Fibroblast of pulmonary artery (primary cell): Measurements from ENCODE around the gene GPR17.

Experiments
- DNase-seq: peaks from one replicate; pipeline ENCODE4 v3.0.0-alpha.2; 2010; ENCODE audit warnings: low read depth
- H3K4me3 ChIP-seq: replicated peaks from 2 replicates; pipeline ENCODE4 v1.5.1; 2011; ENCODE audit warnings: low read depth, mild to moderate bottlenecking, control low read depth, low read length, moderate library complexity
- TF ChIP-seq, protein P1 (sequence below): IDR thresholded peaks from 2 replicates; pipeline ENCODE4 v1.5.1; 2011; ENCODE audit warnings: mild to moderate bottlenecking, control low read depth, low read length, inconsistent platforms; ENCODE audit errors: missing control alignments

The GPR17 gene

DNA sequence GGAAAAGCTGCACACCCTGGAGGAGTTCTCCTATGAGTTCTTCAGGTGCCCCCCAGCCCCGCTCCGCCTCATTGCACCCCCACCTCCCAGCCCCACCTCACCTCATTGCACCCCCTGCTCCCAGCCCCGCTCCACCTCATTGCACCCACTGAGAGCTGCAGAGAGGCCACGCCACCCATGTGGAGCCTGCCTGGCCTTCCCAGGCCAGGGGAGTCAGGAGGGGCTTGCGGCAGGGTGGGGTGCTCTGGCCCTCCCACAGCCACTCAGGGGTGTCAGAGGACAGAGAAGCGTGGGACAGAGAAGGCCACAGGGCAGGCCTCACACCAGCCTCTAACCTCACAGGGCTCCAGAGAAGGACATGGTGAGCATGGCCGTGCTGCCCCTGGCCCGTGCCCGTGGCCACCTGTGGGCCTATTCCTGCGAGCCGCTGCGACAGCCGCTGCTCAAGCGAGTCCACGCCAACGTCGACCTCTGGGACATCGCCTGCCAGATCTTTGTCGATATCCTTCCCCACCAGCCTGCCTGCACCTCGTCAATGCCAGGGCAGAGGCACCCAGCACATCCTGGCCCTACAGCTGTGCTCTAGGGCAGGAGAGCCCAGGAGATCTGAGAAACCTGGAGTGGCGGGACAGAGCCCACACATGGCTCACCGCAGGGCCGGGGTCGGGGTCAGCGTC is 15.0 kb upstream of the GPR17 start:
- no peak overlapping the region for H3K4me3 ChIP-seq
- TF ChIP-seq, protein P1, sequence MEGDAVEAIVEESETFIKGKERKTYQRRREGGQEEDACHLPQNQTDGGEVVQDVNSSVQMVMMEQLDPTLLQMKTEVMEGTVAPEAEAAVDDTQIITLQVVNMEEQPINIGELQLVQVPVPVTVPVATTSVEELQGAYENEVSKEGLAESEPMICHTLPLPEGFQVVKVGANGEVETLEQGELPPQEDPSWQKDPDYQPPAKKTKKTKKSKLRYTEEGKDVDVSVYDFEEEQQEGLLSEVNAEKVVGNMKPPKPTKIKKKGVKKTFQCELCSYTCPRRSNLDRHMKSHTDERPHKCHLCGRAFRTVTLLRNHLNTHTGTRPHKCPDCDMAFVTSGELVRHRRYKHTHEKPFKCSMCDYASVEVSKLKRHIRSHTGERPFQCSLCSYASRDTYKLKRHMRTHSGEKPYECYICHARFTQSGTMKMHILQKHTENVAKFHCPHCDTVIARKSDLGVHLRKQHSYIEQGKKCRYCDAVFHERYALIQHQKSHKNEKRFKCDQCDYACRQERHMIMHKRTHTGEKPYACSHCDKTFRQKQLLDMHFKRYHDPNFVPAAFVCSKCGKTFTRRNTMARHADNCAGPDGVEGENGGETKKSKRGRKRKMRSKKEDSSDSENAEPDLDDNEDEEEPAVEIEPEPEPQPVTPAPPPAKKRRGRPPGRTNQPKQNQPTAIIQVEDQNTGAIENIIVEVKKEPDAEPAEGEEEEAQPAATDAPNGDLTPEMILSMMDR: no peak
- DNase-seq: no peak

DNA sequence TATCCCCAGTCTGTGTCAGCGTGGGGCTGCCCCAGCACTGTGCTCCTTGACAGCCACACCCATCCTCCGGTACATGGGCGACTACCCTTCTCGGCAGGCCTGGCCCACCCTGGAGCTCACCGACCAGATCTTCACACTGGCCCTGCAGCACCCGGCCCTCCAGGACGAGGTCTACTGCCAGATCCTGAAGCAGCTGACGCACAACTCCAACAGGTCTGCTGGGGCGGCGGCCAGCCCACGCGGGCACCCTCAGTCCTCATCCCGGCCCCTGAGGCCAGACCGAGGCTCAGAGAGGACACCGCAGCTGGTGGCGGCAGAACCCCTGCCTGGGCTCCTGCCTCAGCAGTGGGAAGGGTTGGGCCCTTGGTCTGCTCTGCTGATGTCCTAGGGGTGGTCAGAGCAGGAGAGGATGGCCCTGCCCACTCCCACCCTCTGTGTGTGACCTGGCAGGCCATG is 14.4 kb upstream of the GPR17 start:
- DNase-seq: no peak
- TF ChIP-seq, protein P1: no peak

DNA sequence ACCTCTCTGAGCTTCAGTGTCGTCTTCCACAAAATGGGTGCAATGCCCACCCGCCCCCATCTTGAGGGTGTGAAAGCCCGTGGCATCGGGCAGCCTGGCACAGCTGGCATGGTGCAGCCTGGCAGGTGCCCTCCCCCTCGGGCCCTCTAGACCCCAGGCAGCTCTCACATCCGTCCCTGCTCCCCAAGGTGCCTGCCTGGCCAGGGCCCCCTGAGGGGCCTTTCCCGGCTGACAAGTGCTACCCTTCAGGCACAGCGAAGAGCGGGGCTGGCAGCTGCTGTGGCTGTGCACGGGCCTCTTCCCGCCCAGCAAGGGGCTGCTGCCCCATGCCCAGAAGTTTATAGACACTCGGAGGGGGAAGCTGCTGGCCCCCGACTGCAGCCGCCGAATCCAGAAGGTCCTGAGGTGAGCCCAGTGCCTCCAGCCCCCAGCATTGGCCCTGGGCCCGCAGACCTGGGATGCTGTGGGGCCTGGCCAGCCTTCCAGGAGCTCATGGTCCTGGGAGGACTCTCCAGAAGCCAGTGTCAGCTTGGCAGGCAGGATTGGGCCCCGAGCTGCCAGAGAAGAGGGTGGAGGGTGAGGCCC is 13.9 kb upstream of the GPR17 start:
- TF ChIP-seq, protein P1: no peak
- DNase-seq: no peak
- no peak overlapping the region for H3K4me3 ChIP-seq

More for the DNA sequence above, 14.4 kb upstream of the GPR17 start:
- H3K4me3 ChIP-seq: no peak overlapping the region

DNA sequence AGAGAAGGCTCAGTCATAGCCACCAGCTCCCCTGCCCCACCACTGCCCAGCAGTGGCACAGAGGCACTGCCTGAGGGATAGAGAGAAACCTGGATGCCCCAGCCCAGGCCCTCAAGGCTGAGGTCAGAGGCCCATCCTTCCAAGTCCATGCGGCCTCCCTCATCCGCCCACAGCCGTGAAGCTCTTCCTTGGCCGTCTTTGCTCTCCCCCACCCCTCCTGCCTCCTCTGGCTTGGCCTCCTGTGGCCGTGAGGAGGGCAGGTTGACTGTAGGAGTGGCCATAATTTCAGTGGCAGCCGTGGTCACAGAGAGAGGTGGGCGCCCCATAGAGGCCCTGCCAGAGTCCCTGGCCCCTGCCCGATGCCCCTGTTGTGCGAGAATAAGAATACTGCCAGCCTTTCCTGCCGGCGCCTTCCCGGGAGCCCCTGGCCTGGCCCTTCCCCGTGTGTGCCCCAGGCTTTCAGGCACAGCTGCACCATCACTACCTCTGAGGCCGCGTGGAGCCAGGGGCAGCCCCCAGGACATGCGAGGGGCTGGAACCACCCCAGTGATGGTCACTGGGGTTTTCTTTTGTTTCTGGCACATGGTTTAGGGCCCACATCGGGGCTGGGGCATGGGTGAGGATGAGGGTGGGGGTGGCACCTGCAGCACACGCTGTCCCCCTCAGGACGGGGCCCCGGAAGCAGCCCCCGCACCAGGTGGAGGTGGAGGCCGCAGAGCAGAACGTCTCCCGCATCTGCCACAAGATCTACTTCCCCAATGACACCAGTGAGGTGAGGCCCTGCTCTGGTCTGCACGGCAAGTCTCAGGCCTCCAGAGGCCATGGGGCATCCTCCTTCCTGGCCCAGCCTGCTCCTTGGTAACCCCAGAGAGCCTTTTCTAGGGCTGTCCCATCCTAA is 13.1 kb upstream of the GPR17 start:
- DNase-seq: no peak
- TF ChIP-seq, protein P1: no peak

DNA sequence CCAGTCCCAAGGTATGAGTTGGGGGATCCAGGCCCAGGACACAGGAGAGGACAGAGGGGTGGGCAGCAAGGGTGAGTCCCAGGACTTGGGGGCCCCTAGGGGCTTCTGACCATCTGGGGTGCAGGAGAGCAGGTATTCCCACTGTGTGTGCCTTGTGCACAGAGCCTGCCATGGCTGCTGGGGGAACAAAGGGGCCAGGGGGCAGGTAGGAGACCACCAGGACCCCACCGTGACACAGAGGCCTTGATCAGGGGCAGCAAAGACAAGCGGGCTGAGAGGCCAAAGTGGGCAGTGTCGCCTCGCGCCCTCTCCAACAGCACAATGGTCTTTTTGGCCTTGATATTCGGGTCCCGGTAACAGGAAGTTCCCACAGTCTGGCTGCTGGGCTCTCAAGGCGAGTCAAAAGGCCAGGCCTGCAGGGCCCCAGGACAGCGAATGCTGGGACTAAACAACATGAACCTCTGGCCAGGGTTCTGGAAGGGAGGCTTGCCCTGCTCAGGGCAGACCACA is 12.3 kb upstream of the GPR17 start:
- no peak for DNase-seq
- no peak overlapping the region for H3K4me3 ChIP-seq
- TF ChIP-seq, protein P1: no peak

More for the DNA sequence above, 13.1 kb upstream of the GPR17 start:
- no peak overlapping the region for H3K4me3 ChIP-seq

DNA sequence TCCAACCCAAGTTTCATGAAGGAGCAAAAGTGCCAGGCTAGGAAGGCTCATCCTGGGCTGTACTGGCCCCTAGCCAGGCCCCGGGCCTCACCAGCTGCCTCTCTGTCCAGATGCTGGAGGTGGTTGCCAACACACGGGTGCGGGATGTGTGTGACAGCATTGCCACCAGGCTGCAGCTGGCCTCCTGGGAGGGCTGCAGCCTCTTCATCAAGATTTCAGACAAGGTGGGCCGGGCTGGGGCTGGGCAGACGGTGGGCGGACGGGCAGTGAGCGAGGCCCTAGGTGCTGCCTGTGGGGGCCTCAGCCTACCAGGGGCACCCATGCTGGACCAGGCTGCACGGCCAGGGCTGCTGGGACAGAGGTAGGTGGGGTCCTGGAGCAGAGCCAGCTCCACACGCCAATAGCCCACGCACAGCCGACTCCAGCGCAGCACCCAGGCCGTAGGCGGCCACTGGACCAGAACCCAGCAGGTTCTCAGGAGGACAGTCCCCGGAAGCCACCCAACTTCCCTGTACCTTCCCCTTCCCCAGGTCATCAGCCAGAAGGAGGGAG is 11.8 kb upstream of the GPR17 start:
- TF ChIP-seq, protein P1: no peak
- no peak overlapping the region for H3K4me3 ChIP-seq
- DNase-seq: no peak
